Dermis blood vessel endothelial cell (primary cell): ENCODE results near the gene FNDC3B. TPM values are rescaled to one million over a fixed set of nuclear protein-coding genes. Genes with fewer than 3 reads are reported as not detected.
"Not testable (repeated sequence)": the region's sequence is repeated elsewhere in the genome, so short reads cannot be mapped to it uniquely, and the experiment has no call there.

Source experiments
- DNase-seq: peaks from one replicate; pipeline ENCODE4 v3.0.0; 2010
- total RNA-seq: library from RNA; depleted of rRNA; stranded (reverse); fragments of >200 nt; gene quantifications from 2 replicates; pipeline ENCODE4 v1.2.3, GENCODE V29; 2014

FNDC3B gene
- total RNA-seq, 1 donor from 2014 or later, result 126 TPM

DNA sequence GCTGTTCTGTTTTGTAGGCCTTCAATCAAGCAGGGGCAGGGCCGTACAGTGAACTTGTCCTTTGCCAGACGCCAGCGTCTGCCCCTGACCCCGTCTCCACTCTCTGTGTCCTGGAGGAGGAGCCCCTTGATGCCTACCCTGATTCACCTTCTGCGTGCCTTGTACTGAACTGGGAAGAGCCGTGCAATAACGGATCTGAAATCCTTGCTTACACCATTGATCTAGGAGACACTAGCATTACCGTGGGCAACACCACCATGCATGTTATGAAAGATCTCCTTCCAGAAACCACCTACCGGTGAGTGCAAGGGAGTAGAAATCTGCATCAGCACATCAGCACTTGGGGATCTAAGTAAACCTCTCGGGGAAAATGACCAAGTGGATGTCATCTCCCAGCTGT is 313.4 kb downstream of the FNDC3B start:
- DNase-seq, result no peak

- DNase-seq, result no peak
Measured at GRCh38 chr3:172354931-172355499, 315.6 kb downstream of the FNDC3B start.

DNA sequence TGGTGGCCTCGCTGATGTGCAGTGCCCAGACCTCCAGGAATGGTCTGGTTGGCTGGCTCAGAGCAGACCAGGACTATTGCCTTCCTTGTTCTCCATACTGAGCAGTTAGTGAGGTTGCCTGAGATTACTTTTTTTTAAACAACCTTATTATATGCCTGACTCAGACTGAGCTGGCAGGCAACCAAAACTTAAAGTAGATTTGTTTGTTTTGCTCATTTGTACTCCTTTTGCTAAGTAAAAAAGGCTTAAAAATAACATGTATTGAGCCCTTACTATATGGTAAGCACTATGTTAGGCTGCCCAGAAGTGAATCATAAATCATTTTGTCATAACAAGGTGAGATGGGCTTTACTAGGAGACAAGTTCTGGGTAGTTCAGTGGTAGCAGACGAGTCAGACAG is 316.5 kb downstream of the FNDC3B start:
- peak; percentile 86 for DNase-seq

- DNase-seq, result no peak
Measured at GRCh38 chr3:172356427-172356826, 317.0 kb downstream of the FNDC3B start.

- DNase-seq, result no peak
Measured at GRCh38 chr3:172357850-172358754, 318.7 kb downstream of the FNDC3B start.

DNA sequence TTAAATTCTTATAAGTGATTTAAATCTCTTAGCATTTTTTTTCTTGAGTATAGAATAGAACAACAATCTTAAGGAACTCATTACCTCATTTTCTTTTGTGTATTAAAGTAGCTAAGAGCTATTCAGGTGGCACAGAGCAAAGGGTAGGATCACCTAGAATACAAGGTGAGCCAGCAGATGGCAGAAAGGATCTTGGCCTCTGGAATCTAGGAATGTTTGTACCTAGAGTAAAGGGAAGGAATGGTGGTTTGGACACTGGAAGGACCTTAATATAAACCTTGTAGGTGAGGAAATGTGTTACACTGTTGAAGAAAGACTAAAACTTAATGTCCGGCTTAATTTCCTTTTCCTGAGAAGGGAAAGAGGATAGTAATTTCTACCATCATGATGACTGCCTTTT is 319.9 kb downstream of the FNDC3B start:
- DNase-seq, result no peak

DNA sequence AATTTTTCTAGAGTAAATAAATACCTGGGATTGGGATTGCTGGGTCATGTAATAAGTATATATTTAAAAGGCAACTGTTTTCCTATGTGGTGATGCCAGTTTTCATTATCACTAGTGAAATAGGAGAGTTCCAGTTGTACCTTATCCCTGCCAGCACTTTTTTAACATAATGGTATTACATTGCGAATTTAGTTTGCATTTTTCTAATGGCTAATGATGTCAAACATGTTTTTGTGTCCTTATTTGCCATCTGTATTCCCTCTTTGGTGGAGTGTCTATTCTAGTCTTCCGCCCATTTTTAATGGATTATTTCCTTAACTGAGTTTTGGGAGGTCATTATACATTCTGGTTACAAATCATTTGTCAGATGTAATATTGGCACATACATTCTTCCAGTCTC is 320.6 kb downstream of the FNDC3B start:
- no peak for DNase-seq

- DNase-seq, result no peak
Measured at GRCh38 chr3:172362583-172362982, 323.2 kb downstream of the FNDC3B start.

GRCh38 chr3:172364374-172365027 is 325.1 kb downstream of the FNDC3B start:
- no peak for DNase-seq

DNA sequence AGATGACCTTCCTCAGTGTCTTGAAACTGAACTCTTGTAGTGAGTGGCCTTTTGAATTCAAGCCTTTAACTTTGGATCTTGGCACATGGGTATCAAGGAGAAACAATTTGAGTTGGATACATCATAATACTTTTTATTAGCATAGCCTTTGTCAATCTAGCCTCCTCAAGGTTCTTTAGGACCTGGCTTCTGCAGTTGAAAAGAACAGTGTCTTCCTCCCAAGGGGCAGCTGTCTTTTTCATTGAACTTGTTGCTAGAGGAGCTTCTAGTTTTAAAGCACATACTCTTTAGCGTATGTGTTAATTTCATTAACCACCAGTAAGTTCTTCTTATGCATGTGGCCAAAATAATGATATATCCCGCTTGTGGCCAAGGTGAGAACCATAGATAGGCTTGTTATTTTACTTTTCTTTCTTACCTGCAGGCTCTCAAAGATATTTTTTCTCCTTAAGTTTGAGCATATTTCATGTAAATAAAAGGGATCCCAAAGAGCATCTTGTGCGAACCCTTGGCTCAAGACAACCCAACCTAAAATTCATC is 325.7 kb downstream of the FNDC3B start:
- DNase-seq, result no peak

- peak; percentile 52 for DNase-seq
Measured at GRCh38 chr3:172367205-172368105, 328.1 kb downstream of the FNDC3B start.

GRCh38 chr3:172368556-172368955 is 329.2 kb downstream of the FNDC3B start:
- not testable (repeated sequence) for DNase-seq

GRCh38 chr3:172369590-172370259 is 330.3 kb downstream of the FNDC3B start:
- DNase-seq, result no peak

DNA sequence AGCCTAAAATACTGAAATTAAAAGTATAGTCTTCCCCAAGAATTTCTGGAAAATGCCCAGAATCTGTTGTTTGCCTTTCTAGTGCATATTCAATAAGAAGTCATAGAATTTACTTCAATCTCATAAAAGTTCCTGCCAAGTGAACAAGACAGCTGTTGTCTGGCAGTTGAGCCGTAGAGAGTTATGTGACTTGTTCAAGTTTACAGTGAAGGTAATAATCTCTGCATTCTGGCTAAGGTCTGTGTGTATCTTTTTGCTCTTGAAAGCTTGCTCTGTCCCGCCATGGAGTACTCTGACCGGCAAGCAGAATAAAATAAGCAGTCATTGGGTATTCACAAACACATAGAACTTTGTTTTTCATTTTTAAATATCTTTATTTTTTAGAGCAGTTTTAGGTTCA is 331.0 kb downstream of the FNDC3B start:
- no peak for DNase-seq

GRCh38 chr3:172371544-172371943 is 332.2 kb downstream of the FNDC3B start:
- no peak for DNase-seq

DNA sequence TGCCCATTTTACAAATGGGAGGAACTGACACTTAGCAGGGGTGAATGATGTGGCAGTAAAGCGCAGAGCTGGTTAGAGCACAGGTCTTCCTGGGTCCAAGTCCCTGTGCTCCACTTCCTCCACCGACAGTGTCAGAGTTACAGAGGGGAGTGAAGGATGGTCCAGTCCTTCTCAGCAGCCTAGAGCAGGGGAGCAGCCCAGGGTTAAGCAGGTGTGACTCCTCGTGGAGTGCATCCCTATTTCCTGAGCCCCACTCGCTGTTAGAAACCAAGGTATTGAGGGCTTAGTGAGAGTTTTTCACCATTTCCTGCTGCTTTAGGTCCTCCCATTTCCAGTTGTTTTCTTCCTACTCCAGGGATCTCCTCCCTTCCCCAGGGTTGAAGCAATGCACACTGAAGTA is 333.5 kb downstream of the FNDC3B start:
- no peak for DNase-seq

DNA sequence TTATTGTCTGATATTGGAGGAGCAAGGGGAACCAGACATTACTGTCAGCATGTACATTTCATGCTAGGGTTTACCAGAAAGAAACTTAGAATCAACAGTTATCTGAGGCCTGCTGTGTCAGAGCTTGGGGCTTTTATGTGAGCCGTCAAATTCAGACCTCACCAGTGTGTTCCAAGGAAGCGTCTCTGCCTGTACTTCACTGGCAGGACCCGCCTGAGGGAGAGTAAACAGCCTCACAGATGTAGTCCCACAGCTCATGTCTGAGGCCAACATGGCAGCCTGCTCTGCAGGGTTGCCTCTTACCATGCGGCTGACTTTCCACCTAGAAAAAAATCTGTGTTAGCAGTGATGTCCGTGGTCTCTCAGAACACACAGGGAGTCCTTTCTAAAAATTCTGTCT is 334.5 kb downstream of the FNDC3B start:
- DNase-seq, result no peak

GRCh38 chr3:172375206-172375850 is 335.9 kb downstream of the FNDC3B start:
- no peak for DNase-seq

GRCh38 chr3:172376402-172376801 is 337.0 kb downstream of the FNDC3B start:
- DNase-seq, result no peak

DNA sequence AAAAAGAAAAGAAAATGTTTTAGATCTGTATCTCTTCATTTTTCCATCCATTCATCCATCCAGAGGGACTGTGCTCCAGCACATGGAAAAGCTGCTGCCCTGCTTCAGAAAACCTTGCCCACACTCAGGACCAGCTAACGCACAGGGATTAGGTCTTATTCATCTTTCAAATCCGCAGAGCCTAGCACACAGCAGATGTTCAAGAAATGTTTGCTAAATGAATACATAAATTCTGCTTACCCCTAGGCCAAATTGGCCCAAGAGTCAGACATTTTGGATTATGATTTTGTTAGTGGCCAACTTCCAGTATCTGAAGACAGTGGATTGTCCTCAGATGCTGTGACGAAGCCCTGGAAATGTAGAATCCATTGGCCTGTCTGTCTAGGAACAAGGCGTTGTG is 337.5 kb downstream of the FNDC3B start:
- DNase-seq, result no peak

DNA sequence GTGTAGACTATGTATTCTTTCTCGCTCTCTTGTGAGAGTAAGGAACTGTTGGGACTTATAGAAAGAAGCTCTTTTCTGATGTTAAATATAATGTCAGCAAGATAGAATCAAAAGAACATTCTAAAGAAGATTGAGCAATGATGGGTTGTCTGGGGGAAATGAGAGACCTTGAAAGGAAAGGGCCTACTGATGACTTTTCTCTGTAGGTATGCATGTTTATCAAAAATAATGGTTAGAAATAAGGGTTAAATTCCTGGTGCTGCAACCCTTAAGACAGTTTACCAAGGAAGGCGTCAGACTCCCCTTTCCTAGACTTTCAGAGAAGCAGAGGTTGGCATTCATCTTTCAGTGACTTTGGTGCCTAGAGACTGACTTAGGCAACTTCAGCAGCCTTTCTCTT is 339.1 kb downstream of the FNDC3B start:
- no peak for DNase-seq
